GM19193 (cell line): ENCODE data around the gene ZNF736.

Experiments
- POLR2A ChIP-seq: IDR thresholded peaks from 4 replicates; pipeline ENCODE4 v1.6.1; 2011; ENCODE audit not compliant: insufficient read depth, insufficient read length; ENCODE audit errors: extremely low read depth

ZNF736 gene

GRCh38 chr7:64313740-64314491 is at the start of gene ZNF736:
Gene ZNF736 (plus strand): TSS chr7:64313961. CDS start chr7:64314151, 190 bp downstream.
- peak; percentile 90 for TF ChIP-seq POLR2A

- no peak for TF ChIP-seq POLR2A
Observed at GRCh38 chr7:64266341-64266919, 47.3 kb upstream of the ZNF736 start.

DNA sequence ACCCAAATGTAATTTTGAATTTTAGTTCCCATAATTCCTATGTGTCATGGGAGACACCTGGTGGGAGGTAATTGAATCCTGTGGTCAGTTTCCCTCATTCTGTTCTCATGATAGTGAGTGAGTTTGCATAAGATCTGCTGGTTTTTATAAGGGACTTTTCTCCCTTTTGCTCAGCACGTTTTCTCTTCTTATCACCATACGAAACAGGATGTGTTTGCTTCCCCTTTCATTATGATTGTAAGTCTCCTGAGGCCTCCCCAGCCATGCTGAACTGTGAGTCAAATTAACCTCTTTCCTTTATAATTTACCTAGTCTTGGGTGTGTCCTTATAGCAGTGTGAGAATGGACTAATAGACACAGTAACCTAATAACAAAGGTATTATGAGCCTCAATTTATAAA is 36.1 kb upstream of the ZNF736 start:
- TF ChIP-seq POLR2A = no peak

DNA sequence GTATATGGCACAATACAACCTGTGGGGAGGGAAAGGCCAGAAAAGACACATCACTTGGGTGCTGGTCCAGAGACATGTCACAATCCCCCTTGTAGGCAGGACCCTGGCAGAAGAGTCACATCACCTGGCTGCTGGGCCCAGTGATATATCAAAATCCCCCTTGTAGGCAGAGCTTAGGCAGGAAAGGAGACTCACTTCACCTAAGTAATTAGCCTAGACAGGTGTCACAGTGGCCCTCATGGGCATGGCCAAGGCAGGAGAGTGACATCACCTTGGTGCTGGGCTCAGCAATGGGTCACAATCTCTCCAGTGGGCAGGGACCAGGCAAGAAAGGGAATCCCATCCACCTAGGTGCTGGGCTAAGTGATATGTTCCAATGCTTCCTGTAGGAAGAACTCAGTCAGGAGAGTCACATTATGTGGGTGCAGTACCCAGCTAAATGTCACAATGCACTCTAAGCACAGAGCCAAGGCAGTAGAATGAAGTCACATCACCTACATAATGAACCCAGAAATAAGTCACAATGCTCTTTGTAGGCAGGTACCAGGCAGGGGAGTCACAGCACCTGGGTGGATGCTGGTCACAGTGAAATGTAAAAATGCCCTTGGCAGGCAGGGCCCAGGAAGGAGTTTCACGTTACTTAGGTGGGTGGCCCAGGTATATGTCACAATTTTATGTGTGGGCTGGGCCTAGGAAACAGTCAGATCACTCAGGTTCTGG is 18.9 kb upstream of the ZNF736 start:
- TF ChIP-seq POLR2A = no peak

DNA sequence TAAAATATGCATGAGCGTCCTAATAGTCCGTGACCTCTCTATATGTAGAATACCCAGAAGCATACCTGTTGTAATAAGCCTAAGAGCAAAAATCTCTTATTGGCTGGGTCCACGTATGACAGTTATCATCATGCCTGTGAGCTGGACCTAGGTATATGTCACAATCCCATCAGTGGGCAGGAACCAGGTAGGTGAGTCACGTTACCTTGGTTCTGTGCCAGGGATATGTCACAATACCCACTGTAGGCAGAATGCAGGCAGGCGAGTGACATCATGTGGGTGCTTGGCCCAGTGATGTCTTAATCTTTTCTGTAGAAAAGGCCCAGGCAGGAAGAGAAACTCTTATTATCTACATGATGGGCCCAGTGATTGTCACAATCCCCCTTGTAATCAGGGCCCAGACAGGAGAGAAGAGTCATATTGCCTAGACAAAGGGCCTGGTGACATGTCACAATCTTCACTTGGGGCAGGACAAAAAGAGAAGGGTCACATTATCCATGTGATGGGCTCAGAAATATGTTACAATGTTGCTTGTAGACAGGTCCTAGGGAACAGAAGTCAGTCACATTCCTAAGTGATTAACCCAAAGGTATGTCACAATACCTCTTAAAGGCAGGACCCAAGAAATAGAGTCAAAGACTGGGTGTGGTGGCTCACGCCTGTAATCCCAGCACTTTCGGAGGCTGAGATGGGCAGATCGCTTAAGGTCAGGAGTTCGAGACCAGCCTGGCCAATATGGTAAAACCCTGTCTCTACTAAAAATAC is 12.9 kb upstream of the ZNF736 start:
- TF ChIP-seq POLR2A = no peak

- peak; percentile 67 for TF ChIP-seq POLR2A
Observed at GRCh38 chr7:64307254-64308015, 6.3 kb upstream of the ZNF736 start.

DNA sequence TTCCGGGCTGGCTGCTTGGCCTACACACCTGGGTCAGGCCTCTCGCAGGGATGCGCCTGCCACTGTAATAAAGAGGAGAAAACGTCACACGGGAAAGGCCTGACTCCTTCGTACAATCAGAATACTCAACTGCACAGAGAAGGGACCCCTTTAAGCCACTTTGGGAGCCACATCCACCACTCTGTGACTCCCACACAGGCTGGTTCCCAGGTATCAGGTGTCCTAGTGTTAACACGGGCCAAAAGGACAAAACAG is 5.8 kb upstream of the ZNF736 start:
- TF ChIP-seq POLR2A = no peak

- no peak for TF ChIP-seq POLR2A
Observed at GRCh38 chr7:64310426-64310825, 3.3 kb upstream of the ZNF736 start.

DNA sequence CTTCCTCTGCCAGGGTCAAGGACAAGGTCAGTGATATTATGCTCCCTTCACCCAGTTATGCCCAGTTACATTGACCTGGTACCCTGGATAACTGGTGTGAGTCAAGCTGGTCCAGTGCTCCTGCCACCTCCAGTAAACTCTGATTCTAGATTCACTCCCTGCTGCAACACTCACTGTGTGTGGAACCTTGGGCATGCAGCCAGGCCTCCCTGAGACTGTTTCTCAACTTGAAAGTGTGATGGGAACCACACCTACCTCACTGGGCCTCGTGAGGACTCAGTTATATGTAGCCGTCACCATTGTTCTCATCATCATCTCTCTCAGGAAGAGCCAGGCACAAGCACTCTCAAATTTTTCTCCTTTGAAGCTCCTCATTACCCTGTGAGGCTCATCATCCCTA is 935 bp upstream of the ZNF736 start:
- TF ChIP-seq POLR2A = no peak

DNA sequence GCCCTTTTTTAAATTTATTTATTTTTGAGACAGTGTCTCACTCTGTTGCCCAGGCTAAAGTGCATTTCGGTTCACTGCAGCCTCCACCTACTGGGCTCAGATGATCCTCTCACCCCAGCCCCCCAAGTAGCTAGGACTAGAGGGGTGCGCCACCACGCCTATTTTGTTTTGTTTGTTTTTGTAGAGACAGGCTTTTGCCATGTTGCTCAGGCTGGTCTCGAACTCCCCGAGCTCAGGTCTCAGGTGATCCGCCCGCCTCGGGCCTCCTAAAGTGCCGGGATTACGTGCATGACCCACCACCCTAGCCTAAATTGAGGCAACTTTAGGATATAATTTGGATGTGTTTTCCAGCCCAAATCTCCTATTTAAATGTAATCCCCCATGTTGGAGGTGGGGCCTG is 805 bp downstream of the ZNF736 start:
- no peak for TF ChIP-seq POLR2A

DNA sequence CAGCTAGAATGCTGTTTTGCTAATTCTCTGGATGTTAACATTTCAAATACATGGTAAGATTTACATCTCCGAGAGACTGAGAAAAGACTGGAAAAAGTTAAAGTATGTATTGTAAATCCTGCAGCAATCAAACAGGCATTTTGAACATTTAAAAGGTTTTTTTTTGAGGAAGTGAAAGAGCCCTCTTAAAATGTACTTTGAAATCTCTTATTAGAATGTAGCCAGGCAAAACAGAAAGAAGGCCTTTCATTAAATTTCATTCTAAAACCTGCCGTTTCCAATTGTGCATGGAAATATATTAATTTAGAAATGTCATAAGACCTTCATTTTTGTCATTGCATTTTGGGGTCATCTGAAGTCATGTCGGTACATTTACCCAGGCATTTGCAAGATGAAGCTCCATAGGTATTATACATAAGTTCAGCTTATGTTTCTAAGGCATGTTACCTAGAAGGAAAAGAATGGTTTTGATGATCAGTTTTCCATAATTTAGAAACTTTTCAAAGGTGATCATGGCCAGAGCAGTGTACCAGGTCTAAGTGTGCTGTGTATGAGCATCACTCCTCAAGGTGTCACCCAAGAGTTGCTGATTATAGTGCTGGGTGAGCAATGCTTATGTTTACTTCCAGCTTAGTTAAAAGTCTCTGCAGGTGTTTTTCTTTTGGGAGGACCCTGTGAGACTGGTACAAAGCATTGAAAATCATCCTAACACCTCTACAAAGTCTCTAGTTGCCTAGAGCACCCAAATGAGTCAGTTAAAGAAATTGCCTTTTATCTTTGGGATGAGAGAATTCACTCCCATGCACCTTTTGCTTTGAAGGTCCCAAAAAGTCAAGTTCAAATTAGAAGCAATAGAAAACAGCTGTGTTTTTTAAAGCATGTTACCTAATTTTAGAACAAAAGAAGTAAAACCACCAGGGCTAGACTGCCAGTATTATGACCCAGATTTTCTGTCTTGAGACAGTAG is 7.1 kb downstream of the ZNF736 start:
- TF ChIP-seq POLR2A = no peak

- no peak for TF ChIP-seq POLR2A
Observed at GRCh38 chr7:64359543-64359942, 45.8 kb downstream of the ZNF736 start.

DNA sequence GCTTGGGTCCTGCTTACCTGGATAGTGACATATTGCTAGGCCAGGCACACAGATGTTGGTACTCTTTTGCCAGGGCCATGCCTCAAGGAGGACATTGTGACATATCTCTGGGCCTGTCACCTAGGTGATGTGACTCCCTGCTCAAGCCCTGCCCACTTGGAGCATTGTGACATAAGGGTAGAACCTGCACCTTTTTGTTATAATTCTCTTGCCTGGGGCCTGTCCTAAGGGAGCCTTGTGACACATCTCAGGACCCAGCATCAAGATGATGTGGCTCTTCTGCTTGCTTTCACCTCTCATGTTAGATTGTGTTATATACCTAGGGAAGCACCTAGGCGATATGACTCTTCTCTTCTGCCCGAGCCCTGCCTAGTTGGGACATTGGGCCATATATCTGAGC is 57.4 kb downstream of the ZNF736 start:
- TF ChIP-seq POLR2A = no peak

DNA sequence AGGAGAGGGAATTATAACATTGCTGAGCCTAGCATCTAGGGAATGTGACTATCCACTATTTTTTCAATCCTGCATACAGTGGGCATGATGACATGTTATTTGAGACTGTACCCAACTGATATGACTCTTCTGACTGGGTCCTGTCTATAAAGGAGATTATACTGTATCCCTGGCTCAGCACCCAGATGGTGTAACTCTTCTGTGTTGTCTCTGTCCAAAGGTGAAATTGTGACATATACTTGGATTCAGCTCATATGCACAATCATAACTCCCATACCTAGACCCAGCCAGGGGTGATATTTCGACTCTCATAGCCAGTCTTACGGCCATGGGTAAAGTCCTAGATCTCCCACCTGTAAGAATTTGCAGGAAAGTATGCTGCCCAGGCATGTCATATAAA is 59.3 kb downstream of the ZNF736 start:
- no peak for TF ChIP-seq POLR2A
